CD14-positive monocyte (primary cell): Measurements from ENCODE around the gene RAB6C. TPM values are rescaled to one million over a fixed set of nuclear protein-coding genes. Genes with fewer than 3 reads are reported as not detected.
"Not testable (repeated sequence)": the region's sequence is repeated elsewhere in the genome, so short reads cannot be mapped to it uniquely, and the experiment has no call there.

Experiments
- DNase-seq, 3 donors: peaks; one replicate each; pipeline ENCODE4 v3.0.0-alpha.2; 2011 to 2022
- H2AFZ ChIP-seq: 2 replicates; pipeline ENCODE4 v1.6.0; 2012; ENCODE audit warnings: mild to moderate bottlenecking, low read depth, low read length, inconsistent platforms; ENCODE audit not compliant: insufficient read depth, poor library complexity, severe bottlenecking
- H3K27ac ChIP-seq, 2 donors: 1 replicate in 1 of 2; 2 replicates in 1 of 2; pipeline ENCODE4 v1.5.1; 2012 to 2013; ENCODE audit warnings: low read length in 2 of 2, control low read depth in 1 of 2, inconsistent platforms in 1 of 2, low read depth in 1 of 2, mild to moderate bottlenecking in 1 of 2
- H3K27me3 ChIP-seq, 2 donors: one replicate each; pipeline versions ENCODE4 v1.6.0 to v1.6.1; 2011 to 2013; ENCODE audit warnings: low read length in 2 of 2; ENCODE audit not compliant: control insufficient read depth in 2 of 2, insufficient read depth in 2 of 2
- H3K36me3 ChIP-seq, 2 donors: replicated peaks in 1 of 2; 1 replicate in 1 of 2; 2 replicates in 1 of 2; pipeline versions ENCODE4 v1.5.1 to v1.6.1; 2012 to 2013; ENCODE audit warnings: low read length in 2 of 2, control low read depth in 1 of 2, inconsistent platforms in 1 of 2, mild to moderate bottlenecking in 1 of 2; ENCODE audit not compliant: insufficient read depth in 2 of 2, control insufficient read depth in 1 of 2
- H3K4me1 ChIP-seq, 2 donors: 1 replicate in 1 of 2; 2 replicates in 1 of 2; pipeline versions ENCODE4 v1.5.1 to v1.6.1; 2012 to 2013; ENCODE audit warnings: low read length in 2 of 2, control low read depth in 1 of 2, inconsistent platforms in 1 of 2, mild to moderate bottlenecking in 1 of 2, moderate library complexity in 1 of 2; ENCODE audit not compliant: insufficient read depth in 2 of 2, control insufficient read depth in 1 of 2
- H3K4me2 ChIP-seq: replicated peaks from 2 replicates; pipeline ENCODE3; 2012; ENCODE audit warnings: low read length, moderate library complexity, mild to moderate bottlenecking; ENCODE audit not compliant: poor library complexity, severe bottlenecking; ENCODE audit errors: extremely low read depth
- H3K4me3 ChIP-seq, 3 experiments: fragments of 200-600 bp in 1 of 3; sonication (generic) in 1 of 3; replicated peaks in 1 of 3; 1 replicate in 2 of 3; 2 replicates in 1 of 3; pipeline ENCODE4 v1.5.1; 2011 to 2013; ENCODE audit warnings: low read length in 3 of 3, mild to moderate bottlenecking in 3 of 3, control low read depth in 2 of 3, low read depth in 2 of 3, inconsistent platforms in 1 of 3, moderate library complexity in 1 of 3
- H3K79me2 ChIP-seq: 2 replicates; pipeline ENCODE4 v1.6.0; 2012; ENCODE audit warnings: mild to moderate bottlenecking, control low read depth, inconsistent platforms, low read length, moderate library complexity; ENCODE audit not compliant: insufficient read depth
- H3K9ac ChIP-seq: 2 replicates; pipeline ENCODE4 v1.6.0; 2017; ENCODE audit warnings: low read length, mild to moderate bottlenecking; ENCODE audit not compliant: insufficient read depth, poor library complexity, severe bottlenecking
- H3K9me3 ChIP-seq, 2 donors: replicated peaks in 1 of 2; 1 replicate in 1 of 2; 2 replicates in 1 of 2; pipeline versions ENCODE4 v1.5.1 to v1.6.1; 2012 to 2013; ENCODE audit warnings: low read length in 2 of 2, control low read depth in 1 of 2; ENCODE audit not compliant: control insufficient read depth in 1 of 2, insufficient read depth in 1 of 2
- H4K20me1 ChIP-seq: 2 replicates; pipeline ENCODE4 v1.6.0; 2012; ENCODE audit warnings: mild to moderate bottlenecking, low read length, control low read depth, moderate library complexity; ENCODE audit not compliant: insufficient read depth
- H3K27ac Mint-ChIP-seq, 7 donors: one replicate each; pipeline ENCODE4 v1.8.0; 2020; ENCODE audit warnings: mild to moderate bottlenecking in 7 of 7, mixed read lengths in 7 of 7, moderate library complexity in 6 of 7, inconsistent platforms in 2 of 7
- H3K27me3 Mint-ChIP-seq, 3 donors: one replicate each; pipeline ENCODE4 v1.8.0; 2021 to 2022; ENCODE audit warnings: low read depth in 3 of 3, mild to moderate bottlenecking in 3 of 3, mixed read lengths in 3 of 3, moderate library complexity in 3 of 3, inconsistent platforms in 1 of 3
- H3K36me3 Mint-ChIP-seq, 2 donors: one replicate each; pipeline ENCODE4 v1.8.0; 2020; ENCODE audit warnings: mixed read lengths in 2 of 2, inconsistent platforms in 1 of 2, mild to moderate bottlenecking in 1 of 2
- H3K4me1 Mint-ChIP-seq: one replicate; pipeline ENCODE4 v1.8.0; 2020; ENCODE audit warnings: mild to moderate bottlenecking, mixed read lengths
- H3K4me3 Mint-ChIP-seq, 2 donors: one replicate each; pipeline ENCODE4 v1.8.0; 2020; ENCODE audit warnings: mild to moderate bottlenecking in 2 of 2, mixed read lengths in 2 of 2, moderate library complexity in 1 of 2
- H3K9me3 Mint-ChIP-seq, 7 donors: one replicate each; pipeline ENCODE4 v1.8.0; 2020 to 2022; ENCODE audit warnings: mixed read lengths in 7 of 7, mild to moderate bottlenecking in 6 of 7, moderate library complexity in 6 of 7, inconsistent platforms in 2 of 7
- WGBS: methylation state at CpG from one replicate; pipeline ENCODE4 v1.1.5; 2013; ENCODE audit warnings: missing lambda C conversion rate; ENCODE audit not compliant: insufficient coverage; 5-methylcytosine and 5-hydroxymethylcytosine counted together
- intact Hi-C, 2 donors: fragments of 100-400 bp; cut with micrococcal nuclease; formaldehyde crosslinking; loops; one replicate each; pipeline versions ENCODE4 v1.15.0 to v1.15.1; 2023
- polyA plus RNA-seq, 3 donors: library from polyadenylated mRNA; depleted of rRNA in 1 of 3; unstranded in 2 of 3; stranded (reverse) in 1 of 3; fragments of 300-500 nt in 2 of 3; fragments of >200 nt in 1 of 3; fragmentation: Illumina TruSeq in 2 of 3; gene quantifications; 1 replicate in 2 of 3; 2 replicates in 1 of 3; pipeline ENCODE4 v1.2.3, GENCODE V29; 2012 to 2021
- TF ChIP-seq, protein P1 (sequence below): fragments of 200-600 bp; IDR thresholded peaks from one replicate; pipeline ENCODE4 v1.8.0; 2022; ENCODE audit warnings: antibody characterized with exemption, mild to moderate bottlenecking

Gene RAB6C
- polyA plus RNA-seq, 3 donors = not detected

DNA sequence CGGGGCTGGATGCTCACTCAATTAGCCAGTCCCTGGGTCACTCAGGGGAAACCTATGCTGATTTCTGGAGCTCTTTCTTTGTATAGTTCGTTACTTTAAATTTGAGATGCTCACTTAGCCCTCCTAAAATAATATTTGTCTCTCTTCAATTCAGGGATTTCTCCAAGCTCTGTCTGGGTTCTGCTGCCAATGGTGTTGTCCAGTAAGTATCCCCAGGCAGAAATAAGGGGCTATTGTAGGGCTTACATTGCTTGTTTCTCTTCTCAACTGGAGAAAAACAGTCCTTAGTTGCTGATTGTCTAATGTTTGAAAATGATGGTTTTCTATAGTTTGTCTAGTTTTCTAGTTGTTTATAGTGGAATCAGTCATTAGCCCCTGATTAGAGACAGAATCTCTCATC lies 5.0 kb downstream of the RAB6C start:
- Histone ChIP-seq H3K4me1 (no peaks in the 10 kb centered on the region), H2AFZ (no peak overlapping the region), H3K4me2 (no peak overlapping the region), H4K20me1 (no peaks in the 10 kb centered on the region), H3K36me3 (no peaks in the 10 kb centered on the region), H3K9ac (no peak overlapping the region), H3K27me3 (peaks cover 5 to 9% of the 10 kb centered on the region in 2 donors), H3K9me3 (no peaks in the 10 kb centered on the region), H3K27ac (no peak overlapping the region), H3K4me3 (no peak overlapping the region), H3K79me2 (no peaks in the 10 kb centered on the region)
- H3K4me1 Mint-ChIP-seq = peaks cover 5% of the 10 kb centered on the region
- 100% methylated on average over 1 of the region's 2 CpGs for WGBS
- TF ChIP-seq, protein P1, sequence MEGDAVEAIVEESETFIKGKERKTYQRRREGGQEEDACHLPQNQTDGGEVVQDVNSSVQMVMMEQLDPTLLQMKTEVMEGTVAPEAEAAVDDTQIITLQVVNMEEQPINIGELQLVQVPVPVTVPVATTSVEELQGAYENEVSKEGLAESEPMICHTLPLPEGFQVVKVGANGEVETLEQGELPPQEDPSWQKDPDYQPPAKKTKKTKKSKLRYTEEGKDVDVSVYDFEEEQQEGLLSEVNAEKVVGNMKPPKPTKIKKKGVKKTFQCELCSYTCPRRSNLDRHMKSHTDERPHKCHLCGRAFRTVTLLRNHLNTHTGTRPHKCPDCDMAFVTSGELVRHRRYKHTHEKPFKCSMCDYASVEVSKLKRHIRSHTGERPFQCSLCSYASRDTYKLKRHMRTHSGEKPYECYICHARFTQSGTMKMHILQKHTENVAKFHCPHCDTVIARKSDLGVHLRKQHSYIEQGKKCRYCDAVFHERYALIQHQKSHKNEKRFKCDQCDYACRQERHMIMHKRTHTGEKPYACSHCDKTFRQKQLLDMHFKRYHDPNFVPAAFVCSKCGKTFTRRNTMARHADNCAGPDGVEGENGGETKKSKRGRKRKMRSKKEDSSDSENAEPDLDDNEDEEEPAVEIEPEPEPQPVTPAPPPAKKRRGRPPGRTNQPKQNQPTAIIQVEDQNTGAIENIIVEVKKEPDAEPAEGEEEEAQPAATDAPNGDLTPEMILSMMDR = no peak
- H3K36me3 Mint-ChIP-seq = no peaks in the 10 kb centered on the region
- H3K9me3 Mint-ChIP-seq = peaks cover 0 to 6% (median 3%) of the 10 kb centered on the region in 7 donors
- peaks cover 13 to 33% (median 16%) of the 10 kb centered on the region in 3 donors for H3K27me3 Mint-ChIP-seq
- H3K27ac Mint-ChIP-seq = no peak overlapping the region
- DNase-seq = no peak
- intact Hi-C loops = no loop called here
- H3K4me3 Mint-ChIP-seq = no peak overlapping the region

DNA sequence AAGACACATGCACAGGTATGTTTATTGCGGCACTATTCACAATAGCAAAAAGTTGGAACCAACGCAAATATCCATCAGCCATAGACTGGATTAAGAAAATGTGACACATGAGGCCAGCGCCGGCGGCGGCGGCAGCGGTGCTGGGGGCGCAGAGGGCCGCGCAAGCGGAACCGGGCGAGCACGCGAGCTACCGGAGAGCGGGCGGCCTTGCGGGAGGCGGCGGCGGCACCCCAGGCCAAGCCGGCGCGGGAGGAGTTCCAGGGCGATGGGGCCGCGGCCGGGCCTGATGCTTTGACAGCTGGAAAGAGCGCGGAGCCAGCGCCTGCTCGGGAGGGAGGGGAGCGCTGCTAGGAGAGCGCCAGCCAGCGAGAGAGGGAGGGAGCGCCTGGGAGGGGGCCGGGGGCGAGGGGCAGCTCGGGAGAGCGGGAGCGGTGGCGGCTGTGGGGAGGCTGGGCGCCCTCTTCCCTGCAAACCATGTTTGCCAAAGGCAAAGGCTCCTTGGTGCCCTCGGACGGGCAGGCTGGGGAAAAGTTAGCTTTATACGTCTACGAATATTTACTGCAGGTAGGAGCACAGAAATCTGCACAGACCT lies 13.0 kb downstream of the RAB6C start:
- H3K36me3 Mint-ChIP-seq, H3K4me1 ChIP-seq, H2AFZ ChIP-seq, H3K9ac ChIP-seq, H3K4me1 Mint-ChIP-seq, H3K27ac Mint-ChIP-seq, intact Hi-C loops, H3K9me3 ChIP-seq, H4K20me1 ChIP-seq, H3K36me3 ChIP-seq, DNase-seq, H3K27ac ChIP-seq, H3K4me3 ChIP-seq, H3K4me2 ChIP-seq, H3K79me2 ChIP-seq: not testable (repeated sequence)
- WGBS = no CpG with 5 or more reads among the region's 49 CpGs
- peaks cover 0 to 27% (median 19%) of the 10 kb centered on the region in 7 donors for H3K9me3 Mint-ChIP-seq
- H3K27me3 Mint-ChIP-seq = peaks cover 30 to 41% (median 32%) of the 10 kb centered on the region in 3 donors
- H3K4me3 Mint-ChIP-seq = peak overlapping the region in 1 of 2 donors; percentile 55
- H3K27me3 ChIP-seq = peaks cover 0 to 19% of the 10 kb centered on the region in 2 donors

DNA sequence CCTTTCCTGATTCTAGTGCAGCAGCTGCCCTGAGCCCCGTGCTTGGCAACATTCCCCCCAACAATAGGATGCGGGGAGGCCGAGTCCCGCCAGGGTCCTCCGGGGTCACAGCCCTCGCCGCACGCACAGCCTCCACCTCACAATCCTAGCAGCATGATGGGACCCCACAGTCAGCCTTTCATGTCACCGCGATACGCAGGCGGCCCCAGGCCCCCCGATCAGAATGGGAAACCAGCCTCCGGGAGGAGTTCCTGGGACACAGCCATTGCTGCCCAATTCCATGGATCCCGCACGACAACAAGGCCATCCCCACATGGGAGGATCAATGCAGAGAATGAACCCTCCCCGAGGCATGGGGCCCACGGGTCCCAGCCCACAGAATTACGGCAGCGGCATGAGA lies 13.7 kb downstream of the RAB6C start:
- 47% methylated on average over 20 of the region's 20 CpGs for WGBS
- H4K20me1 ChIP-seq, intact Hi-C loops, H2AFZ ChIP-seq, H3K36me3 ChIP-seq, H3K36me3 Mint-ChIP-seq, H3K79me2 ChIP-seq, H3K9me3 ChIP-seq, H3K4me3 ChIP-seq, DNase-seq, H3K27ac ChIP-seq, H3K4me1 Mint-ChIP-seq, H3K9ac ChIP-seq, H3K4me1 ChIP-seq, H3K27ac Mint-ChIP-seq, H3K4me2 ChIP-seq: not testable (repeated sequence)
- peaks cover 32 to 41% (median 32%) of the 10 kb centered on the region in 3 donors for H3K27me3 Mint-ChIP-seq
- H3K9me3 Mint-ChIP-seq = peaks cover 3 to 27% (median 19%) of the 10 kb centered on the region in 7 donors
- H3K4me3 Mint-ChIP-seq = peak overlapping the region in 1 of 2 donors; percentile 55
- peaks cover 0 to 19% of the 10 kb centered on the region in 2 donors for H3K27me3 ChIP-seq

DNA sequence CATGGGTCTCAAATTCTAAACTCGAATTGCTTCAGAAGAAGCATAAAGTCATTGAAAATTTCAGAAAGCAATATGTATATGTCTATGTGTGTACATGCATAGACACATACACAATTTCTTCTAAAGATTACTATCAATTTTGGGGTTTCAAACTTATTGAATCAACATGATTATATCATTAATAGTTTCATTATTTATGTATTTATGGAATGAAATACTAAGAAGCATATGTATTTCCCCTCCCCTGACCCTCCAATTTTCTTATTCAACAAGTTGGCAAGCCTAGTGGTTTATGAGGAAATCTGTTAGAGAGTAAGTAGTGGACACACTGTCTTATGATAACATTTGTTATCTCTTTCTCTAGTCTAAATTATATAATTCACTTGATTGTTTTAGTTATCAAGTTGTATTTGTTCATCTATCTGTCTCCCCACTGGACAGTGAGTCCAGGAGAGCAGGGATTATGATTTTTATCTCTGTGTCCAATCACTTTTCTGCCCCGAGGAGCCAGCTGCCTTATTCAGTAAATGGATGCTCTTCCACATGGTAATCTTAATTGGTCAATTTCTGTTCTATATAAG lies 17.3 kb downstream of the RAB6C start:
- H3K9ac ChIP-seq, H2AFZ ChIP-seq, H3K27ac ChIP-seq, DNase-seq, H3K36me3 ChIP-seq, H4K20me1 ChIP-seq, H3K27ac Mint-ChIP-seq, H3K4me3 ChIP-seq, H3K36me3 Mint-ChIP-seq, H3K4me3 Mint-ChIP-seq, H3K4me1 ChIP-seq, H3K9me3 ChIP-seq, H3K4me1 Mint-ChIP-seq, intact Hi-C loops, H3K79me2 ChIP-seq, H3K4me2 ChIP-seq: not testable (repeated sequence)
- no CpG with 5 or more reads among the region's 2 CpGs for WGBS
- peaks cover 6 to 26% (median 17%) of the 10 kb centered on the region in 7 donors for H3K9me3 Mint-ChIP-seq
- H3K27me3 ChIP-seq = peaks cover 0 to 11% of the 10 kb centered on the region in 2 donors
- H3K27me3 Mint-ChIP-seq = peaks cover 19 to 34% (median 20%) of the 10 kb centered on the region in 3 donors
